ENCODE measurements around the gene PPP1R3D.

Gene PPP1R3D

GRCh38 chr20:59962155-59962554 lies 22.1 kb upstream of the PPP1R3D start:
- Histone ChIP-seq H3K27me3 (ENCODE audit: insufficient read depth, low read length) (no peaks in the 10 kb centered on the region), H3F3A (ENCODE audit: insufficient read depth, low read length) (no peaks in the 10 kb centered on the region), H3K36me3 (ENCODE audit: insufficient read depth, low read length) (no peaks in the 10 kb centered on the region), H3K4me3 (ENCODE audit: low read depth, low read length, poor library complexity, severe bottlenecking) (no peak overlapping the region), H3K27ac (ENCODE audit: low read depth, low read length, poor library complexity, severe bottlenecking) (no peak overlapping the region), H3K9me2 (ENCODE audit: low read depth, low read length) (no peaks in the 10 kb centered on the region), H2AFZ (ENCODE audit: low read length) (no peak overlapping the region), H3K79me2 (ENCODE audit: insufficient read depth, low read length) (no peaks in the 10 kb centered on the region), H3K9ac (ENCODE audit: low read length) (no peak overlapping the region), H4K20me1 (ENCODE audit: insufficient read depth, low read length) (no peaks in the 10 kb centered on the region), H3K9me3 (ENCODE audit: low read length) (no peaks in the 10 kb centered on the region), H3K4me1 (ENCODE audit: insufficient read depth, low read length, severe bottlenecking) (no peaks in the 10 kb centered on the region), H3K4me2 (ENCODE audit: low read length) (no peak overlapping the region)
- TF ChIP-seq, protein P1, sequence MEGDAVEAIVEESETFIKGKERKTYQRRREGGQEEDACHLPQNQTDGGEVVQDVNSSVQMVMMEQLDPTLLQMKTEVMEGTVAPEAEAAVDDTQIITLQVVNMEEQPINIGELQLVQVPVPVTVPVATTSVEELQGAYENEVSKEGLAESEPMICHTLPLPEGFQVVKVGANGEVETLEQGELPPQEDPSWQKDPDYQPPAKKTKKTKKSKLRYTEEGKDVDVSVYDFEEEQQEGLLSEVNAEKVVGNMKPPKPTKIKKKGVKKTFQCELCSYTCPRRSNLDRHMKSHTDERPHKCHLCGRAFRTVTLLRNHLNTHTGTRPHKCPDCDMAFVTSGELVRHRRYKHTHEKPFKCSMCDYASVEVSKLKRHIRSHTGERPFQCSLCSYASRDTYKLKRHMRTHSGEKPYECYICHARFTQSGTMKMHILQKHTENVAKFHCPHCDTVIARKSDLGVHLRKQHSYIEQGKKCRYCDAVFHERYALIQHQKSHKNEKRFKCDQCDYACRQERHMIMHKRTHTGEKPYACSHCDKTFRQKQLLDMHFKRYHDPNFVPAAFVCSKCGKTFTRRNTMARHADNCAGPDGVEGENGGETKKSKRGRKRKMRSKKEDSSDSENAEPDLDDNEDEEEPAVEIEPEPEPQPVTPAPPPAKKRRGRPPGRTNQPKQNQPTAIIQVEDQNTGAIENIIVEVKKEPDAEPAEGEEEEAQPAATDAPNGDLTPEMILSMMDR (IDR thresholded peaks at IDR 0.05; ENCODE audit: low read length), result no peak
- TF ChIP-seq EZH2 (IDR thresholded peaks at IDR 0.05; ENCODE audit: borderline replicate concordance, low read length), result no peak

DNA sequence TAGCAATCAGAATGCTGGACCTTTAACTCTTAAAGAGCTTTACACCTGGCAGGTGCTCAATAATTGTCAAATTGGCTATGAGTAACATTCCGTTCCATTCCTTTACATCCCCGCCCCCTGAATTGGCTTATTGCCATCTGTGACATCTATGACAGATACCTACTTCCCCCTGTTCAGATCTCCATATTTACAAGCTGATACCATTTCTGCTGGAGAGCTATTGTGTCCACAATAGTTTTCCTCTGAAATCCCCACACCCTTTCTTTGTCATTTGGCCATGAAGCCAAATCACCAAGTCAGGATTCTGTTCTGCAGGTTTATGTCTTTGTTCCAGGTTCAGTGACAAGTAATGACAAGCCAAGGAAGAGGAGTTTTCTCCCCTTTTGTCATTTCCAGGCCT lies 21.3 kb upstream of the PPP1R3D start:
- H3K9me3 ChIP-seq (ENCODE audit: low read length), result no peaks in the 10 kb centered on the region
- H3K9me2 ChIP-seq (ENCODE audit: low read depth, low read length), result no peaks in the 10 kb centered on the region
- H2AFZ ChIP-seq (ENCODE audit: low read length), result no peak overlapping the region
- no peaks in the 10 kb centered on the region for H3F3A ChIP-seq (ENCODE audit: insufficient read depth, low read length)
- H3K4me1 ChIP-seq (ENCODE audit: insufficient read depth, low read length, severe bottlenecking), result no peaks in the 10 kb centered on the region
- no peak overlapping the region for H3K4me3 ChIP-seq (ENCODE audit: low read depth, low read length, poor library complexity, severe bottlenecking)
- no peaks in the 10 kb centered on the region for H3K79me2 ChIP-seq (ENCODE audit: insufficient read depth, low read length)
- no peaks in the 10 kb centered on the region for H3K27me3 ChIP-seq (ENCODE audit: insufficient read depth, low read length)
- TF ChIP-seq EZH2 (IDR thresholded peaks at IDR 0.05; ENCODE audit: borderline replicate concordance, low read length), result no peak
- TF ChIP-seq, protein P1 (IDR thresholded peaks at IDR 0.05; ENCODE audit: low read length), result no peak
- H3K9ac ChIP-seq (ENCODE audit: low read length), result no peak overlapping the region
- H3K4me2 ChIP-seq (ENCODE audit: low read length), result no peak overlapping the region
- H3K36me3 ChIP-seq (ENCODE audit: insufficient read depth, low read length), result no peaks in the 10 kb centered on the region
- no peak overlapping the region for H3K27ac ChIP-seq (ENCODE audit: low read depth, low read length, poor library complexity, severe bottlenecking)
- H4K20me1 ChIP-seq (ENCODE audit: insufficient read depth, low read length), result no peaks in the 10 kb centered on the region

GRCh38 chr20:59958626-59959025 lies 18.5 kb upstream of the PPP1R3D start:
- H3K27ac ChIP-seq (ENCODE audit: low read depth, low read length, poor library complexity, severe bottlenecking), result no peak overlapping the region
- H3K27me3 ChIP-seq (ENCODE audit: insufficient read depth, low read length), result no peaks in the 10 kb centered on the region
- H3K4me2 ChIP-seq (ENCODE audit: low read length), result no peak overlapping the region
- H3K4me3 ChIP-seq (ENCODE audit: low read depth, low read length, poor library complexity, severe bottlenecking), result no peak overlapping the region
- no peak overlapping the region for H2AFZ ChIP-seq (ENCODE audit: low read length)
- H3K4me1 ChIP-seq (ENCODE audit: insufficient read depth, low read length, severe bottlenecking), result no peaks in the 10 kb centered on the region
- no peaks in the 10 kb centered on the region for H3K9me2 ChIP-seq (ENCODE audit: low read depth, low read length)
- no peaks in the 10 kb centered on the region for H3K79me2 ChIP-seq (ENCODE audit: insufficient read depth, low read length)
- no peaks in the 10 kb centered on the region for H3K9me3 ChIP-seq (ENCODE audit: low read length)
- no peaks in the 10 kb centered on the region for H3K36me3 ChIP-seq (ENCODE audit: insufficient read depth, low read length)
- no peak overlapping the region for H3K9ac ChIP-seq (ENCODE audit: low read length)
- no peak for TF ChIP-seq EZH2 (IDR thresholded peaks at IDR 0.05; ENCODE audit: borderline replicate concordance, low read length)
- TF ChIP-seq, protein P1 (IDR thresholded peaks at IDR 0.05; ENCODE audit: low read length), result no peak
- H4K20me1 ChIP-seq (ENCODE audit: insufficient read depth, low read length), result no peaks in the 10 kb centered on the region
- H3F3A ChIP-seq (ENCODE audit: insufficient read depth, low read length), result no peaks in the 10 kb centered on the region
